HG03135 (cell line): Measurements from ENCODE around the gene UGCG.
"Not testable (repeated sequence)": the region's sequence is repeated elsewhere in the genome, so short reads cannot be mapped to it uniquely, and the experiment has no call there.

Experiments
- ATAC-seq: cut with Tn5 transposase; IDR thresholded peaks from one replicate; pipeline ENCODE4 v1.9.1; 2021; ENCODE audit warnings: mild to moderate bottlenecking, moderate library complexity; ENCODE audit not compliant: unreplicated experiment

Gene UGCG

GRCh38 chr9:111917980-111918379 is 21.4 kb downstream of the UGCG start:
- ATAC-seq: no peak

- no peak for ATAC-seq
Measured at GRCh38 chr9:111919875-111920274, 23.3 kb downstream of the UGCG start.

- ATAC-seq: no peak
Measured at GRCh38 chr9:111920531-111920930, 23.9 kb downstream of the UGCG start.

- ATAC-seq: no peak
Measured at GRCh38 chr9:111922324-111923013, 25.9 kb downstream of the UGCG start.

- ATAC-seq: no peak
Measured at GRCh38 chr9:111924281-111924680, 27.7 kb downstream of the UGCG start.

- ATAC-seq: no peak
Measured at GRCh38 chr9:111925017-111925770, 28.6 kb downstream of the UGCG start.

- no peak for ATAC-seq
Measured at GRCh38 chr9:111925784-111926183, 29.2 kb downstream of the UGCG start.

GRCh38 chr9:111926421-111926875 is 29.8 kb downstream of the UGCG start:
- ATAC-seq: peak; percentile 98

GRCh38 chr9:111928359-111928720 is 31.7 kb downstream of the UGCG start:
- no peak for ATAC-seq

- no peak for ATAC-seq
Measured at GRCh38 chr9:111934747-111935146, 38.1 kb downstream of the UGCG start.

- no peak for ATAC-seq
Measured at GRCh38 chr9:111936391-111936790, 39.8 kb downstream of the UGCG start.

GRCh38 chr9:111937301-111937700 is 40.7 kb downstream of the UGCG start:
- no peak for ATAC-seq

GRCh38 chr9:111937781-111938426 is 41.3 kb downstream of the UGCG start:
- no peak for ATAC-seq

- no peak for ATAC-seq
Measured at GRCh38 chr9:111938427-111938800, 41.8 kb downstream of the UGCG start.

- no peak for ATAC-seq
Measured at GRCh38 chr9:111939322-111939721, 42.7 kb downstream of the UGCG start.

GRCh38 chr9:111940697-111941096 is 44.1 kb downstream of the UGCG start:
- ATAC-seq: no peak

GRCh38 chr9:111943200-111943599 is 46.6 kb downstream of the UGCG start:
- ATAC-seq: no peak

GRCh38 chr9:111943746-111944145 is 47.1 kb downstream of the UGCG start:
- ATAC-seq: no peak

GRCh38 chr9:111944241-111944866 is 47.7 kb downstream of the UGCG start:
- no peak for ATAC-seq

GRCh38 chr9:111945216-111945615 is 48.6 kb downstream of the UGCG start:
- peak; percentile 84 for ATAC-seq

GRCh38 chr9:111948109-111948508 is 51.5 kb downstream of the UGCG start:
- ATAC-seq: not testable (repeated sequence)
